HEK293 (cell line): Measurements from ENCODE around the gene NCOR1.

Experiments
- CTCF ChIP-seq: fragments of 450-650 bp; formaldehyde crosslinking; IDR thresholded peaks from 2 replicates; pipeline ENCODE4 v1.5.1; 2016; ENCODE audit warnings: missing biosample characterization, missing genetic modification characterization
- GLIS1 ChIP-seq: fragments of 450-650 bp; formaldehyde crosslinking; IDR thresholded peaks from 2 replicates; pipeline ENCODE4 v1.5.1; 2016; ENCODE audit warnings: missing biosample characterization, missing genetic modification characterization
- MZF1 ChIP-seq: fragments of 450-650 bp; formaldehyde crosslinking; IDR thresholded peaks from 2 replicates; pipeline ENCODE4 v1.5.1; 2017; ENCODE audit warnings: missing biosample characterization, missing genetic modification characterization, borderline replicate concordance
- YY1 ChIP-seq: fragments of 450-650 bp; formaldehyde crosslinking; IDR thresholded peaks from 2 replicates; pipeline ENCODE4 v1.5.1; 2018; ENCODE audit warnings: missing biosample characterization, missing genetic modification characterization
- ZBTB10 ChIP-seq: fragments of 450-650 bp; formaldehyde crosslinking; IDR thresholded peaks from 2 replicates; pipeline ENCODE4 v1.5.1; 2016; ENCODE audit warnings: missing biosample characterization, missing genetic modification characterization
- ZNF18 ChIP-seq: fragments of 450-650 bp; formaldehyde crosslinking; IDR thresholded peaks from 2 replicates; pipeline ENCODE4 v1.5.1; 2016; ENCODE audit warnings: missing biosample characterization, missing genetic modification characterization
- ZNF2 ChIP-seq: fragments of 450-650 bp; formaldehyde crosslinking; IDR thresholded peaks from 2 replicates; pipeline ENCODE4 v1.5.1; 2016; ENCODE audit warnings: missing biosample characterization, missing genetic modification characterization
- ZNF274 ChIP-seq, 2 experiments: fragments of 200-500 bp in 1 of 2; fragments of 450-650 bp in 1 of 2; sonication (Bioruptor generic) in 1 of 2; formaldehyde crosslinking in 1 of 2; IDR thresholded peaks; 2 replicates each; pipeline versions ENCODE4 v1.5.1 to v1.6.1; 2014 to 2016; ENCODE audit warnings: borderline replicate concordance in 1 of 2, inconsistent platforms in 1 of 2, low read length in 1 of 2, missing biosample characterization in 1 of 2, missing genetic modification characterization in 1 of 2
- ZNF324 ChIP-seq: fragments of 450-650 bp; formaldehyde crosslinking; IDR thresholded peaks from 2 replicates; pipeline ENCODE4 v1.5.1; 2016; ENCODE audit warnings: missing biosample characterization, missing genetic modification characterization
- ZXDB ChIP-seq: fragments of 450-650 bp; formaldehyde crosslinking; IDR thresholded peaks from 2 replicates; pipeline ENCODE4 v1.5.1; 2016; ENCODE audit warnings: missing biosample characterization, missing genetic modification characterization

GRCh38 chr17:16181581-16181980, 33.8 kb downstream of the NCOR1 start:
- TF ChIP-seq CTCF (tag by site-specific recombination) (no peak), MZF1 (tag by site-specific recombination) (no peak), YY1 (tag by site-specific recombination) (no peak), ZNF2 (tag by site-specific recombination) (no peak), ZNF18 (tag by site-specific recombination) (no peak), ZNF324 (tag by site-specific recombination) (no peak), GLIS1 (tag by site-specific recombination) (no peak), ZNF274 (IDR thresholded peaks at IDR 0.05; ENCODE audit: low read length) (no peak), ZNF274 (tag by site-specific recombination; IDR thresholded peaks at IDR 0.05; ENCODE audit: borderline replicate concordance) (no peak), ZBTB10 (tag by site-specific recombination) (no peak), ZXDB (no peak)
